TTC549 (cell line): Measurements from ENCODE around the gene FARS2.

Source experiments
- FAIRE-seq: peaks from 2 replicates; lab custom pipeline; 2012; peaks lifted over from hg19 to GRCh38; lab: Jason Lieb, UNC

The FARS2 gene

GRCh38 chr6:5249451-5250122 lies 11.7 kb upstream of the FARS2 start:
- FAIRE-seq: no peak

- FAIRE-seq: no peak
Measured at GRCh38 chr6:5250451-5250850, 10.9 kb upstream of the FARS2 start.

GRCh38 chr6:5250911-5251310 lies 10.4 kb upstream of the FARS2 start:
- FAIRE-seq: no peak

GRCh38 chr6:5256952-5257351 lies 4.4 kb upstream of the FARS2 start:
- no peak for FAIRE-seq

DNA sequence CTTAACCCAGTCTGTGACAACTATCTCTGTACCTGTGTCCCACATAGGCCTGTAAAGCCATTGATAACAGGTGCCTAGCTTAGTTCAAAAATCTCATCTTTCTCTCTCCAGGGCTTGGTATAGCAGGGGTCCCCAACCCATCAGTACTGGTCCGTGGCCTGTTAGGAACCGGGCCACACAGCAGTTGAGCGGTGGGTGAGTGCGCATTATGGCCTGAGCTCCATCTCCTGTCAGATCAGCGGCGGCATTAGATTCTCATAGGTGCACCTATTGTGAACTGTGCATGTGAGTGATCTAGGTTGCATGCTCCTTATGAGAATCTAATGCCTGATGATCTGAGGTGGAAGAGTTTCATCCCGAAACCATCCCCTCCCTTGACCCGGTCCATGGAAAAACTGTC lies 3.9 kb upstream of the FARS2 start:
- no peak for FAIRE-seq

GRCh38 chr6:5259428-5259827 lies 1.9 kb upstream of the FARS2 start:
- no peak for FAIRE-seq

DNA sequence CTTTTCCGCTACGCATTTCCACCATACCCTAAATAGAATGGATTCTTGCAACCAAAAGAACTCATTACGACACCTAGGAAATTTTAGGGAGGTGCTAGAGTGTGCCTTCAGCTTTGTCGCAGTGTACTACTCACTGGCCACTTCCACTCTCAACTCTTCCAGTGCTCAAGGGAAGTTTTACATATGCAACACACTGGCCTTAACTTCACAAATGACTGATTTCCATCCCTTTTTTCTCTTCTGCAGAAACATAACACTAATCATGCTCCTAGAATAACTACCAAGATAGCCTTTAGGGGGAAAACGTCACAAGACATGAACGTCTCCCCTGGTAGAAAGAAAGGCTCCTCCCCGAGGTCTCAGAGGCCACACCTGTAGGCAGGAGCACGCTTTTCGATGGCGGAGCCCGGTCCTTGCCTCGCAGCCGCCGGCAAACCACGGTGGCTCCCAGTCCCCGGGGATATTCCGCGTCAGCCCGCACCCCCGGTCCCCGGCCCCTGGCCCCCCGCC lies 1.1 kb upstream of the FARS2 start:
- FAIRE-seq: no peak

- FAIRE-seq: no peak
Measured at GRCh38 chr6:5261545-5262109, 314 bp downstream of the FARS2 start.

GRCh38 chr6:5266423-5266822 lies 5.1 kb downstream of the FARS2 start:
- FAIRE-seq: no peak

- no peak for FAIRE-seq
Measured at GRCh38 chr6:5270093-5270680, 8.9 kb downstream of the FARS2 start.

DNA sequence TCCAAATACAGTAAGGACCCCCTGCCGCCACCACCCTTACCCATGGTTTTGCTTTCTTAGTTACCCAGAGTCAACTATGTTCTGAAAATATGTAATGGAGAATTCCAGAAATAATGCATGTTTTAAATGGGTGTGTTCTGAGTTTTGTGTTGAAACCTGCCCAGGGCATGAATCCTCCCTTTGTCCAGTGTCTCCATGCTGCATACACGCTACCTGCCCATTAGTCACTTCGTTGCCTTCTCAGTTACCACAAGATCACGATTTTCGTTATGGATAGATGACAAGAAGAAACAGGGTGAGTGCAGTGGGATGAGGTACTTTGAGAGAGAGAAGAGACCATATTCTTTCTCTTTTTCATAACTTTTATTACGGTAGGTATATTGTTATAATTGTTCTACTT lies 10.6 kb downstream of the FARS2 start:
- no peak for FAIRE-seq

GRCh38 chr6:5274231-5274630 lies 12.9 kb downstream of the FARS2 start:
- no peak for FAIRE-seq

- no peak for FAIRE-seq
Measured at GRCh38 chr6:5275497-5275896, 14.2 kb downstream of the FARS2 start.

- FAIRE-seq: no peak
Measured at GRCh38 chr6:5276581-5276980, 15.3 kb downstream of the FARS2 start.

DNA sequence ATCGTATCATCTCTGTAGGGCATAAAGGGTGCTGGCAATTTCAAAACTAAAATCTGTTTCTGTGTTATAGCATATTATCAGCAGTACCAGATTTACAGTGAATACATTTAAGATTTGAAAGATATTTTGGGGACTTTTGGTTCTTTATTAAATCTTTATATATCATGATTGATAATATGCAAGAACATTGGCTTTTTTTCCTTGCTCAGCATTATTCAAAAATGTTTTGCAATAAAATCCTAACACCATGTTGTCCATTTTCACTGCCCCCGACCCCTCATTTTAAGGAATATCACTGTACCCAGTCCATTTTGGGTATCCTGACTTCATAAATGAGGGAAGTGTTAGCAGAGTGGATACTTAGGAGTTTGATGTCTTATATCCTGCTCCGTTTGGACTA lies 16.3 kb downstream of the FARS2 start:
- FAIRE-seq: no peak

- FAIRE-seq: no peak
Measured at GRCh38 chr6:5278047-5278446, 16.7 kb downstream of the FARS2 start.

DNA sequence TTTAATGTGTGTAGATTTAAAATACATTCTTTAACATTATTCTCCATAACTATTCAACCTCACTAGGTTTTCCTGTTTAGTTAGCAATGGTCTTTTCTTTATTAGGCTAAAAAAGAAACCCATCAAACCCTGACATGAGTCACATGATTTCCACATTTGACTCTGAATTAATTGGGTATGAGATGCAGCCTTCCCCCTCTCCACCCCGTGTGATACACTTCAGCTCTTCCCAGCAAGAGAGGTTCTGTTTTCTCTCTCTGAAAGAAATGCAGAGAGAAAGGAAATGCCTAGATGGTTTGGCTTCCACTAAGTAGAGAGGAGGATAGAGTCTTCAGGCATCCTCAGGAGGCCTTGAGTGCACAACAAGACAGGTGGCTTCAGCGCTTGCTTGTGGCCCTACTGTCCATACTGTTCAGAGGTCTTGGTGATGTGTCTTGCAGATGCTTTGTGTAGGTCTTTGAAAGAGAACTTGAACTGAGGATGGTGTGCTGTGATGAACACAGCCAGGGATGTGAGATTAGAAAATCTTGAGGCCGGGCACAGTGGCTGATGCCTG lies 17.3 kb downstream of the FARS2 start:
- FAIRE-seq: no peak

DNA sequence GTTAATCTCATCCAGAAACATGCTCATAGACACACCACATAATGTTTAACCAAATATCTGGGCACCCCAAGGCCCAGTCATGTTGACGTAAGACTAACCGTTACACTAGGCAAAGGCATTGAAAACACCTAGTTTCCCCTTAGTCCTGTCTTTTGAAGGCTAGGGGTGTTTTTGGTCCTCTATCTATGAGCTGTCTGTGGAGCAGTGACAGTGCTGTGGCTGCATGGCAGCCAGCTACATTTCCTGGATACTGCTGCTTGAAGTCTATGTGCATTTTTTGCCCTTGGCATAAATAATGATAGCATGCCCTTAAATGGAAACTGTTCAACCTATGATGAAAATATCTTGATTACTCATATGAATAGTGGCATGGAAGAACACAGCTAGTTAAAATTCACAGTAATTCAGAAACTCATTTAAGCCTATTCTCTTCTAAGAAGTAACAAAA lies 18.6 kb downstream of the FARS2 start:
- FAIRE-seq: no peak

GRCh38 chr6:5280920-5281319 lies 19.6 kb downstream of the FARS2 start:
- FAIRE-seq: no peak

DNA sequence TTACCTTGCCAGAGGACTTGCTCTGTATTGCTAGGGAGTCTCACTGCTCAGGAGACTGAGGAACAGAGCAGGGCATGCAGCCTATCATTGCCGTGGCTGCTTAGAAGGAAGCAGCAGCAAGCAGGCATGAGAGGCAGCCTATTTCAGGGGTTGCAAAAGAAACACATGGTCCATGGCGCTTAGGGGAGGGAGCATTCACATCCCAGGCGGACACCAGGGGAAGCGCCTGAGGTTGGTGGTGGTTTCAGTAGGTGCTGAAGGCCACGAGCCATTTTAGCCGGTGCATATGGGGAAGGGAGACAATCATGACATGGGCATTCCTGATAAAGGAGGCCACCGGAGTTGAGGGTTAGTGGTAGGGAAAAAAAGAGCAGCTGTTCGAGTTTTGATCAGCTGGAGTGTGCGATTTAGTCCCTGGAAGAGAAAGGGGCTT lies 20.9 kb downstream of the FARS2 start:
- no peak for FAIRE-seq

DNA sequence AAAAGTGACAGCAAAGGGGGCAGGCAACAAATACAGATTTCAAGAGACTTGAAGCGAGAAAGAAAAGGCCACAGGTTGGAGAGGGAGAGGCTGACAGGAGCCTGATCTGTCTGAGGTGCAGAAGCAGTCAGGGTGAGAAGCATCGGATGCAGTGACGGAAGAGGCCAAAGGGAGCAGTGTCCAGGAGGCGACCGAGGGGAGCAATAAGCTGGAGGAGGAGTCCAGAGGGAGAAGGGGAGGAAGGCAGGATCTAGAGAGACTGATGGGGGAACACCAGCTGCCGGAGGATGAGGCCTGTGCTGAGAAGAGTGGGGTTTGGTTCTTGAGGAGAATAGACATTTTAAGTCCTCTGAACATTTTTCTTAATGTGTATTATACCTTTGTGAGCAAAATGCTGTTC lies 23.8 kb downstream of the FARS2 start:
- FAIRE-seq: no peak

GRCh38 chr6:5285526-5285925 lies 24.2 kb downstream of the FARS2 start:
- no peak for FAIRE-seq

DNA sequence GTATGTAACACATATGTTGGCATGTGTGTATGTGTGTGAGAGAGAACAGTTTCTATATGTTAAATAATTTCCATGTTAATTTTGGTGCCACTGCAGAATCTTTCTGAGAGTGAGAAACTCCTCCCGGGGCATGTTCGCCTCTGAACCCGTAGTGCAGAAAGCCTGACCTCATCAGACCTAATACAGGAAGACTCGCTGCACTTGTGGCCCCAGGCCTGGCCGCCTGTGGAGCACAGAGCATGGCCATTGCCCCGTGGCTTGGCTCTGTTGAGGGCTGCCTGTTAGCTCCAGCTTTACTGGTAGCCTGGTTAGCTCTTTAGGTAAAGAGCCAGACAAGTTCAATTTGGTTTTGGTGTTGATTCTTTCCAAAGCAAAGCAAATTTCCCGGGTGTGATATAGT lies 25.5 kb downstream of the FARS2 start:
- FAIRE-seq: no peak
